HEK293 (cell line): ENCODE measurements around the gene HMCN2.
"Not testable (repeated sequence)": the region's sequence is repeated elsewhere in the genome, so short reads cannot be mapped to it uniquely, and the experiment has no call there.

Experiments used
- CTCF ChIA-PET: fragments of 350-600 bp; formaldehyde crosslinking; extraction: SDS; loops from one replicate; lab custom pipeline; 2021; ENCODE audit warnings: antibody characterized with exemption; lab: Yijun Ruan, JAX
- POLR2A ChIA-PET: fragments of 300-600 bp; formaldehyde crosslinking; extraction: SDS; loops from one replicate; lab custom pipeline; 2020; ENCODE audit warnings: antibody characterized with exemption, inconsistent platforms; lab: Yijun Ruan, JAX
- H3K27ac ChIP-seq: fragments of 200-500 bp; sonication (Bioruptor generic); 2 replicates; pipeline ENCODE4 v1.5.1; 2014; ENCODE audit warnings: low read depth, low read length, control low read depth, inconsistent platforms; ENCODE audit errors: extremely low read depth
- H3K36me3 ChIP-seq, 2 experiments: fragments of 200-500 bp in 1 of 2; sonication (Bioruptor generic) in 1 of 2; 1 replicate in 1 of 2; 2 replicates in 1 of 2; pipeline ENCODE4 v1.5.1; 2014 to 2017; ENCODE audit warnings: inconsistent platforms in 2 of 2, low read length in 2 of 2; ENCODE audit not compliant: control insufficient read depth in 2 of 2, insufficient read depth in 1 of 2
- H3K4me1 ChIP-seq: fragments of 200-500 bp; sonication (Bioruptor generic); 2 replicates; pipeline ENCODE4 v1.5.1; 2014; ENCODE audit warnings: mild to moderate bottlenecking, low read length, inconsistent platforms; ENCODE audit not compliant: control insufficient read depth, insufficient read depth
- H3K4me3 ChIP-seq: 2 replicates; pipeline ENCODE4 v1.5.1; 2011; ENCODE audit warnings: low read depth, mild to moderate bottlenecking, control low read depth, low read length, moderate library complexity
- H3K9me3 ChIP-seq: fragments of 200-500 bp; sonication (Bioruptor generic); 2 replicates; pipeline ENCODE4 v1.5.1; 2014; ENCODE audit warnings: low read depth, low read length, inconsistent platforms; ENCODE audit not compliant: control insufficient read depth, insufficient read depth
- EGR2 ChIP-seq: fragments of 450-650 bp; formaldehyde crosslinking; IDR thresholded peaks from 2 replicates; pipeline ENCODE4 v1.5.1; 2016; ENCODE audit warnings: low read depth, missing biosample characterization, missing genetic modification characterization
- INSM2 ChIP-seq: fragments of 450-650 bp; formaldehyde crosslinking; IDR thresholded peaks from 2 replicates; pipeline ENCODE4 v1.5.1; 2016; ENCODE audit warnings: missing biosample characterization, missing genetic modification characterization
- ZBTB20 ChIP-seq: fragments of 450-650 bp; formaldehyde crosslinking; IDR thresholded peaks from 2 replicates; pipeline ENCODE4 v1.5.1; 2016; ENCODE audit warnings: missing biosample characterization, missing genetic modification characterization
- ZBTB48 ChIP-seq: fragments of 450-650 bp; formaldehyde crosslinking; IDR thresholded peaks from 2 replicates; pipeline ENCODE4 v1.5.1; 2016; ENCODE audit warnings: missing biosample characterization, missing genetic modification characterization
- ZFHX2 ChIP-seq: fragments of 450-650 bp; formaldehyde crosslinking; conservative IDR thresholded peaks from 2 replicates; pipeline ENCODE4 v1.5.1; 2016; ENCODE audit warnings: missing biosample characterization, missing genetic modification characterization
- ZNF211 ChIP-seq: fragments of 450-650 bp; formaldehyde crosslinking; IDR thresholded peaks from 2 replicates; pipeline ENCODE4 v1.5.1; 2016; ENCODE audit warnings: low read depth, missing biosample characterization, missing genetic modification characterization
- ZNF239 ChIP-seq: fragments of 450-650 bp; formaldehyde crosslinking; IDR thresholded peaks from 2 replicates; pipeline ENCODE4 v1.5.1; 2016; ENCODE audit warnings: missing biosample characterization, missing genetic modification characterization
- ZNF529 ChIP-seq: fragments of 450-650 bp; formaldehyde crosslinking; IDR thresholded peaks from 2 replicates; pipeline ENCODE4 v1.5.1; 2017; ENCODE audit warnings: missing genetic modification characterization, missing biosample characterization; ENCODE audit not compliant: insufficient replicate concordance
- ZNF548 ChIP-seq: fragments of 450-650 bp; formaldehyde crosslinking; IDR thresholded peaks from 2 replicates; pipeline ENCODE4 v1.5.1; 2016; ENCODE audit warnings: missing biosample characterization, missing genetic modification characterization
- ZNF560 ChIP-seq: fragments of 450-650 bp; formaldehyde crosslinking; IDR thresholded peaks from 2 replicates; pipeline ENCODE4 v1.5.1; 2017; ENCODE audit warnings: missing biosample characterization, missing genetic modification characterization, borderline replicate concordance
- ZNF624 ChIP-seq: fragments of 450-650 bp; formaldehyde crosslinking; IDR thresholded peaks from 2 replicates; pipeline ENCODE4 v1.5.1; 2017; ENCODE audit warnings: missing biosample characterization, missing genetic modification characterization
- ZNF701 ChIP-seq: fragments of 450-650 bp; formaldehyde crosslinking; IDR thresholded peaks from 2 replicates; pipeline ENCODE4 v1.5.1; 2016; ENCODE audit warnings: missing biosample characterization, missing genetic modification characterization
- ZNF785 ChIP-seq: fragments of 450-650 bp; formaldehyde crosslinking; IDR thresholded peaks from 2 replicates; pipeline ENCODE4 v1.5.1; 2016; ENCODE audit warnings: missing biosample characterization, missing genetic modification characterization
- ZSCAN16 ChIP-seq: fragments of 450-650 bp; formaldehyde crosslinking; IDR thresholded peaks from 2 replicates; pipeline ENCODE4 v1.5.1; 2016; ENCODE audit warnings: missing biosample characterization, missing genetic modification characterization
- TF ChIP-seq, protein P1 (sequence below): fragments of 450-650 bp; formaldehyde crosslinking; IDR thresholded peaks from 2 replicates; pipeline ENCODE4 v1.5.1; 2016; ENCODE audit warnings: missing biosample characterization, missing genetic modification characterization
- TF ChIP-seq, protein P2 (sequence below): fragments of 450-650 bp; formaldehyde crosslinking; IDR thresholded peaks from 2 replicates; pipeline ENCODE4 v1.5.1; 2016; ENCODE audit warnings: missing biosample characterization, missing genetic modification characterization
- TF ChIP-seq, protein P3 (sequence below): fragments of 450-650 bp; formaldehyde crosslinking; IDR thresholded peaks from 2 replicates; pipeline ENCODE4 v1.5.1; 2016; ENCODE audit warnings: missing biosample characterization, missing genetic modification characterization

HMCN2 gene

GRCh38 chr9:130340011-130340410 lies 74.5 kb downstream of the HMCN2 start:
- CTCF ChIA-PET = interaction anchor here (0.6 to 4.3 kb wide), 9 partner anchors 10 to 550 kb away, joined by 3 to 80 read pairs (median 5); no protein-coding TSS in a partner anchor

GRCh38 chr9:130340557-130340956 lies 75.0 kb downstream of the HMCN2 start:
- ChIA-PET CTCF (interaction anchor here (0.6 to 4.3 kb wide), 9 partner anchors 11 to 550 kb away, joined by 3 to 80 read pairs (median 5); no protein-coding TSS in a partner anchor), POLR2A (interaction anchor here (0.6 kb wide), 2 partner anchors 167 to 533 kb away, joined by 3 to 6 read pairs; no protein-coding TSS in a partner anchor)
- H3K36me3 ChIP-seq, H3K4me3 ChIP-seq, H3K9me3 ChIP-seq, H3K4me1 ChIP-seq, H3K27ac ChIP-seq: not testable (repeated sequence)
- TF ChIP-seq EGR2 (tag by site-specific recombination) (peak; percentile 66; the same call in 1 of the 2 replicates), ZFHX2 (tag by site-specific recombination) (peak; percentile 51)

More at GRCh38 chr9:130340011-130340410, 74.5 kb downstream of the HMCN2 start:
- no peaks in the 10 kb centered on the region for H3K9me3 ChIP-seq
- no peaks in the 10 kb centered on the region for H3K36me3 ChIP-seq
- TF ChIP-seq ZNF211 (tag by site-specific recombination) = no peak
- TF ChIP-seq ZBTB48 = no peak
- TF ChIP-seq, protein P1, sequence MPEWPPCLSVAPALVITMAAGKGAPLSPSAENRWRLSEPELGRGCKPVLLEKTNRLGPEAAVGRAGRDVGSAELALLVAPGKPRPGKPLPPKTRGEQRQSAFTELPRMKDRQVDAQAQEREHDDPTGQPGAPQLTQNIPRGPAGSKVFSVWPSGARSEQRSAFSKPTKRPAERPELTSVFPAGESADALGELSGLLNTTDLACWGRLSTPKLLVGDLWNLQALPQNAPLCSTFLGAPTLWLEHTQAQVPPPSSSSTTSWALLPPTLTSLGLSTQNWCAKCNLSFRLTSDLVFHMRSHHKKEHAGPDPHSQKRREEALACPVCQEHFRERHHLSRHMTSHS (tag by site-specific recombination) = no peak
- TF ChIP-seq ZNF548 (tag by site-specific recombination) = no peak
- no peak overlapping the region for H3K27ac ChIP-seq
- no peaks in the 10 kb centered on the region for H3K4me1 ChIP-seq
- H3K4me3 ChIP-seq = no peak overlapping the region
- POLR2A ChIA-PET = interaction anchor here (0.6 kb wide), 1 partner anchor 167 kb away, joined by 3 read pairs; no protein-coding TSS in a partner anchor

GRCh38 chr9:130341128-130341527 lies 75.6 kb downstream of the HMCN2 start:
- H3K27ac ChIP-seq = no peak overlapping the region
- no peaks in the 10 kb centered on the region for H3K36me3 ChIP-seq
- ChIA-PET POLR2A (no interaction called here), CTCF (interaction anchor here (0.6 to 4.3 kb wide), 8 partner anchors 7 to 232 kb away, joined by 3 to 80 read pairs (median 6); no protein-coding TSS in a partner anchor)
- no peak overlapping the region for H3K4me3 ChIP-seq
- H3K9me3 ChIP-seq = no peaks in the 10 kb centered on the region
- no peaks in the 10 kb centered on the region for H3K4me1 ChIP-seq
- TF ChIP-seq ZNF785 = no peak
- TF ChIP-seq, protein P2, sequence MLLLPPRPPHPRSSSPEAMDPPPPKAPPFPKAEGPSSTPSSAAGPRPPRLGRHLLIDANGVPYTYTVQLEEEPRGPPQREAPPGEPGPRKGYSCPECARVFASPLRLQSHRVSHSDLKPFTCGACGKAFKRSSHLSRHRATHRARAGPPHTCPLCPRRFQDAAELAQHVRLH (tag by site-specific recombination) = no peak
- no peak for TF ChIP-seq ZNF624 (tag by site-specific recombination)
- no peak for TF ChIP-seq ZBTB20 (tag by site-specific recombination)
- no peak for TF ChIP-seq ZSCAN16 (tag by site-specific recombination)
- no peak for TF ChIP-seq INSM2 (tag by site-specific recombination)
- TF ChIP-seq, protein P3, sequence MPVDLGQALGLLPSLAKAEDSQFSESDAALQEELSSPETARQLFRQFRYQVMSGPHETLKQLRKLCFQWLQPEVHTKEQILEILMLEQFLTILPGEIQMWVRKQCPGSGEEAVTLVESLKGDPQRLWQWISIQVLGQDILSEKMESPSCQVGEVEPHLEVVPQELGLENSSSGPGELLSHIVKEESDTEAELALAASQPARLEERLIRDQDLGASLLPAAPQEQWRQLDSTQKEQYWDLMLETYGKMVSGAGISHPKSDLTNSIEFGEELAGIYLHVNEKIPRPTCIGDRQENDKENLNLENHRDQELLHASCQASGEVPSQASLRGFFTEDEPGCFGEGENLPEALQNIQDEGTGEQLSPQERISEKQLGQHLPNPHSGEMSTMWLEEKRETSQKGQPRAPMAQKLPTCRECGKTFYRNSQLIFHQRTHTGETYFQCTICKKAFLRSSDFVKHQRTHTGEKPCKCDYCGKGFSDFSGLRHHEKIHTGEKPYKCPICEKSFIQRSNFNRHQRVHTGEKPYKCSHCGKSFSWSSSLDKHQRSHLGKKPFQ (tag by site-specific recombination) = no peak
- TF ChIP-seq ZNF560 (tag by site-specific recombination) = no peak
- no peak for TF ChIP-seq ZNF239 (tag by site-specific recombination)
- no peak for TF ChIP-seq ZNF701
- no peak for TF ChIP-seq ZNF529
